OCI-LY1 (cell line): ENCODE results near the gene ULK4.

Source experiments
- EZH2 ChIP-seq: fragments of 200-600 bp; sonication (generic), shearing (Covaris generic); IDR thresholded peaks from 2 replicates; pipeline ENCODE4 v1.8.0; 2017; ENCODE audit warnings: borderline replicate concordance, mixed run types, mild to moderate bottlenecking, antibody characterized with exemption, low read length, moderate library complexity, mixed read lengths
- TF ChIP-seq, protein P1 (sequence below): fragments of 200-600 bp; sonication (generic), shearing (Covaris generic); IDR thresholded peaks from 2 replicates; pipeline ENCODE4 v1.5.1; 2017; ENCODE audit warnings: mild to moderate bottlenecking, antibody characterized with exemption, low read length, moderate library complexity, mixed read lengths

DNA sequence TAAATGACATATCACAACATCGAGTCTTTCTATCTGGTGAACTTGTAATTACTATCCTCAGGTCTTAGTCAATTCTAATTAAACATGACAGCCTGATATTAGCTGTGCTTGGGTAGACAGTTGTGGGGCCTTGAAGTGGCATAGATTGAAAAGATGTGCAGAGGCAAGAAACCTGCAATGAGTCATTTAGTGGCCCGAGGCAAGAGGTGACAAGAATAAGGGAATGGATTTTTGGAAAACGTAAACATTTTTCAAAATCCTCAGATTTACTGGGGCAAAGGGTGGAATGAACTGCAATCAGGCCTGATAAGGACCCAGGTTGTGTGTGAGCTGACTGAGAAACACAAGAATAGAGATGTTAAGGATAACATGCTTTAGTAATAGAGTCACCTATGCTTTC is 29.5 kb upstream of the ULK4 start:
- TF ChIP-seq, protein P1, sequence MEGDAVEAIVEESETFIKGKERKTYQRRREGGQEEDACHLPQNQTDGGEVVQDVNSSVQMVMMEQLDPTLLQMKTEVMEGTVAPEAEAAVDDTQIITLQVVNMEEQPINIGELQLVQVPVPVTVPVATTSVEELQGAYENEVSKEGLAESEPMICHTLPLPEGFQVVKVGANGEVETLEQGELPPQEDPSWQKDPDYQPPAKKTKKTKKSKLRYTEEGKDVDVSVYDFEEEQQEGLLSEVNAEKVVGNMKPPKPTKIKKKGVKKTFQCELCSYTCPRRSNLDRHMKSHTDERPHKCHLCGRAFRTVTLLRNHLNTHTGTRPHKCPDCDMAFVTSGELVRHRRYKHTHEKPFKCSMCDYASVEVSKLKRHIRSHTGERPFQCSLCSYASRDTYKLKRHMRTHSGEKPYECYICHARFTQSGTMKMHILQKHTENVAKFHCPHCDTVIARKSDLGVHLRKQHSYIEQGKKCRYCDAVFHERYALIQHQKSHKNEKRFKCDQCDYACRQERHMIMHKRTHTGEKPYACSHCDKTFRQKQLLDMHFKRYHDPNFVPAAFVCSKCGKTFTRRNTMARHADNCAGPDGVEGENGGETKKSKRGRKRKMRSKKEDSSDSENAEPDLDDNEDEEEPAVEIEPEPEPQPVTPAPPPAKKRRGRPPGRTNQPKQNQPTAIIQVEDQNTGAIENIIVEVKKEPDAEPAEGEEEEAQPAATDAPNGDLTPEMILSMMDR: no peak
- TF ChIP-seq EZH2: no peak
